PC-3 (cell line): ENCODE results near the gene RASAL1. TPM values are rescaled to one million over a fixed set of nuclear protein-coding genes. Genes with fewer than 3 reads are reported as not detected.

Experiments used
- ATAC-seq: fragments of 200-7000 bp; cut with Tn5 transposase; 2 replicates; pipeline ENCODE4 v1.9.1; 2020; ENCODE audit warnings: mild to moderate bottlenecking, moderate library complexity
- BruUV-seq: library from RNA; stranded (reverse); fragments of 400-500 nt; replicated peaks from 2 replicates; lab custom pipeline; 2021; lab: Mats Ljungman, UMichigan
- CTCF ChIA-PET: fragments of 300-600 bp; sonication (Branson Sonifier 250); formaldehyde crosslinking; loops from one replicate; lab custom pipeline; 2022; ENCODE audit warnings: antibody characterized with exemption; lab: Charles Lee
- POLR2A ChIA-PET: fragments of 300-600 bp; sonication (Branson Sonifier 250); formaldehyde crosslinking; loops from one replicate; lab custom pipeline; 2022; ENCODE audit warnings: antibody characterized with exemption; ENCODE audit not compliant: unreplicated experiment; lab: Charles Lee
- DNase-seq: peaks from one replicate; pipeline ENCODE4 v3.0.0-alpha.2; 2015
- H2AFZ ChIP-seq: fragments of 300-600 bp; sonication (generic); 2 replicates; pipeline ENCODE4 v1.6.0; 2016; ENCODE audit warnings: antibody characterized with exemption, low read length
- H3F3A ChIP-seq: fragments of 300-600 bp; sonication (generic); one replicate; pipeline ENCODE4 v1.6.0; 2017; ENCODE audit warnings: antibody characterized with exemption, low read length, control low read depth, mild to moderate bottlenecking; ENCODE audit not compliant: unreplicated experiment
- H3K27ac ChIP-seq: fragments of 300-600 bp; sonication (generic); 2 replicates; pipeline ENCODE4 v1.5.1; 2016; ENCODE audit warnings: mild to moderate bottlenecking, low read length
- H3K27me3 ChIP-seq: fragments of 300-600 bp; sonication (generic); 2 replicates; pipeline ENCODE4 v1.6.1; 2016; ENCODE audit warnings: low read length, mixed read lengths
- H3K36me3 ChIP-seq: fragments of 300-600 bp; sonication (generic); 2 replicates; pipeline ENCODE4 v1.6.1; 2016; ENCODE audit warnings: low read depth, mixed run types, low read length, mixed read lengths
- H3K4me1 ChIP-seq: fragments of 300-600 bp; sonication (generic); 2 replicates; pipeline ENCODE4 v1.5.1; 2016; ENCODE audit warnings: low read length; ENCODE audit not compliant: insufficient read depth
- H3K4me2 ChIP-seq: fragments of 300-600 bp; sonication (generic); 2 replicates; pipeline ENCODE4 v1.6.0; 2016; ENCODE audit warnings: low read length
- H3K4me3 ChIP-seq: fragments of 300-600 bp; sonication (generic); 2 replicates; pipeline ENCODE4 v1.5.1; 2016; ENCODE audit warnings: mild to moderate bottlenecking, low read length, mixed read lengths
- H3K79me2 ChIP-seq: fragments of 300-600 bp; sonication (generic); 2 replicates; pipeline ENCODE4 v1.6.1; 2017; ENCODE audit warnings: low read length, mixed read lengths
- H3K9ac ChIP-seq: fragments of 300-600 bp; sonication (generic); 2 replicates; pipeline ENCODE4 v1.6.0; 2016; ENCODE audit warnings: mild to moderate bottlenecking, low read length
- H3K9me2 ChIP-seq: fragments of 300-600 bp; sonication (generic); replicated peaks from 2 replicates; pipeline ENCODE4 v1.6.1; 2016; ENCODE audit warnings: mixed run types, low read length, mixed read lengths
- H3K9me3 ChIP-seq: fragments of 300-600 bp; sonication (generic); 2 replicates; pipeline ENCODE4 v1.6.1; 2016; ENCODE audit warnings: low read length, mixed read lengths
- H4K20me1 ChIP-seq: fragments of 300-600 bp; sonication (generic); 2 replicates; pipeline ENCODE4 v1.6.1; 2016; ENCODE audit warnings: low read length, mixed read lengths
- CTCF ChIP-seq: fragments of 300-600 bp; sonication (generic); conservative IDR thresholded peaks from 2 replicates; pipeline ENCODE4 v1.5.1; 2017; ENCODE audit warnings: antibody characterized with exemption, low read depth, mild to moderate bottlenecking, low read length
- EZH2 ChIP-seq: fragments of 300-600 bp; sonication (generic); IDR thresholded peaks from one replicate; pipeline ENCODE4 v1.6.1; 2017; ENCODE audit warnings: antibody characterized with exemption, mild to moderate bottlenecking, low read length; ENCODE audit not compliant: unreplicated experiment
- EZH2phosphoT487 ChIP-seq: fragments of 300-600 bp; sonication (generic); IDR thresholded peaks from 2 replicates; pipeline ENCODE4 v1.6.1; 2018; ENCODE audit warnings: mild to moderate bottlenecking, antibody characterized with exemption, low read length, borderline replicate concordance
- intact Hi-C: fragments of 100-400 bp; cut with micrococcal nuclease; formaldehyde crosslinking; loops from 2 replicates; pipeline ENCODE4 v1.9.0; 2023
- total RNA-seq: library from RNA; depleted of rRNA; stranded (reverse); fragments of >200 nt; gene quantifications from 2 replicates; pipeline ENCODE4 v1.2.3, GENCODE V29; 2014

Gene RASAL1
- total RNA-seq, 1 experiment from 2014 or later: 0.66 TPM

GRCh38 chr12:113165521-113166450 lies 30.2 kb upstream of the RASAL1 start:
- no peak overlapping the region for H3K27ac ChIP-seq
- CTCF ChIA-PET: no interaction called here
- POLR2A ChIA-PET: no interaction called here
- DNase-seq: no peak
- H3K9ac ChIP-seq: no peak overlapping the region
- no TSS peak for BruUV-seq
- no peak overlapping the region for H3K4me3 ChIP-seq
- H3K9me3 ChIP-seq: no peaks in the 10 kb centered on the region
- peaks cover 78% of the 10 kb centered on the region for H3K36me3 ChIP-seq
- no peaks in the 10 kb centered on the region for H3K9me2 ChIP-seq
- no peak overlapping the region for H3K4me2 ChIP-seq
- H4K20me1 ChIP-seq: peaks cover 10% of the 10 kb centered on the region; the same call in 1 of the 2 replicates
- ATAC-seq: no peak
- H3K4me1 ChIP-seq: peaks cover 9% of the 10 kb centered on the region
- no peaks in the 10 kb centered on the region for H3K79me2 ChIP-seq
- no peak overlapping the region for H2AFZ ChIP-seq
- TF ChIP-seq EZH2: no peak
- no peak for TF ChIP-seq CTCF
- TF ChIP-seq EZH2phosphoT487: no peak
- no peaks in the 10 kb centered on the region for H3F3A ChIP-seq
- intact Hi-C loops: no loop called here
- H3K27me3 ChIP-seq: no peaks in the 10 kb centered on the region

GRCh38 chr12:113164014-113164413 lies 28.5 kb upstream of the RASAL1 start:
- Histone ChIP-seq H3K27me3 (no peaks in the 10 kb centered on the region), H3K4me2 (no peak overlapping the region), H3F3A (no peaks in the 10 kb centered on the region), H2AFZ (no peak overlapping the region), H3K9me2 (no peaks in the 10 kb centered on the region), H4K20me1 (peaks cover 15% of the 10 kb centered on the region; the same call in 1 of the 2 replicates), H3K36me3 (peaks cover 81% of the 10 kb centered on the region), H3K27ac (no peak overlapping the region), H3K9me3 (no peaks in the 10 kb centered on the region), H3K4me1 (peaks cover 9% of the 10 kb centered on the region), H3K9ac (no peak overlapping the region), H3K79me2 (no peaks in the 10 kb centered on the region), H3K4me3 (no peak overlapping the region)
- no peak for DNase-seq
- no TSS peak for BruUV-seq
- TF ChIP-seq EZH2phosphoT487 (no peak), EZH2 (no peak), CTCF (no peak)
- ChIA-PET CTCF (no interaction called here), POLR2A (no interaction called here)
- ATAC-seq: no peak
- intact Hi-C loops: no loop called here

GRCh38 chr12:113163030-113163360 lies 27.4 kb upstream of the RASAL1 start:
- H3K27me3 ChIP-seq: no peaks in the 10 kb centered on the region
- POLR2A ChIA-PET: interaction anchor here (0.5 kb wide), 1 partner anchor 61 kb away, joined by 7 read pairs; no protein-coding TSS in a partner anchor
- ATAC-seq (no peak), DNase-seq (no peak)
- no peak overlapping the region for H3K4me2 ChIP-seq
- H3K4me1 ChIP-seq: peaks cover 9% of the 10 kb centered on the region
- H3K27ac ChIP-seq: no peak overlapping the region
- no peaks in the 10 kb centered on the region for H3K79me2 ChIP-seq
- BruUV-seq: no TSS peak
- no peak overlapping the region for H3K9ac ChIP-seq
- H4K20me1 ChIP-seq: peaks cover 15% of the 10 kb centered on the region; the same call in 1 of the 2 replicates
- CTCF ChIA-PET: no interaction called here
- no peaks in the 10 kb centered on the region for H3K9me3 ChIP-seq
- H3K4me3 ChIP-seq: no peak overlapping the region
- H3F3A ChIP-seq: no peaks in the 10 kb centered on the region
- peaks cover 83% of the 10 kb centered on the region for H3K36me3 ChIP-seq
- TF ChIP-seq CTCF: no peak
- H2AFZ ChIP-seq: no peak overlapping the region
- no peaks in the 10 kb centered on the region for H3K9me2 ChIP-seq
- intact Hi-C loops: no loop called here
